IPS DF 4.7 (cell line): Measurements from ENCODE around the gene ZMYND12.
A peak's percentile ranks its signal among the peaks of the same experiment; 100 is the strongest.
"Not testable (repeated sequence)": the region's sequence is repeated elsewhere in the genome, so short reads cannot be mapped to it uniquely, and the experiment has no call there.

ENCODE experiments used
- DNase-seq: peaks from one replicate; pipeline ENCODE4 v3.0.0-alpha.2; 2013; ENCODE audit warnings: low spot score; ENCODE audit errors: extremely low read depth

ZMYND12 gene

DNA sequence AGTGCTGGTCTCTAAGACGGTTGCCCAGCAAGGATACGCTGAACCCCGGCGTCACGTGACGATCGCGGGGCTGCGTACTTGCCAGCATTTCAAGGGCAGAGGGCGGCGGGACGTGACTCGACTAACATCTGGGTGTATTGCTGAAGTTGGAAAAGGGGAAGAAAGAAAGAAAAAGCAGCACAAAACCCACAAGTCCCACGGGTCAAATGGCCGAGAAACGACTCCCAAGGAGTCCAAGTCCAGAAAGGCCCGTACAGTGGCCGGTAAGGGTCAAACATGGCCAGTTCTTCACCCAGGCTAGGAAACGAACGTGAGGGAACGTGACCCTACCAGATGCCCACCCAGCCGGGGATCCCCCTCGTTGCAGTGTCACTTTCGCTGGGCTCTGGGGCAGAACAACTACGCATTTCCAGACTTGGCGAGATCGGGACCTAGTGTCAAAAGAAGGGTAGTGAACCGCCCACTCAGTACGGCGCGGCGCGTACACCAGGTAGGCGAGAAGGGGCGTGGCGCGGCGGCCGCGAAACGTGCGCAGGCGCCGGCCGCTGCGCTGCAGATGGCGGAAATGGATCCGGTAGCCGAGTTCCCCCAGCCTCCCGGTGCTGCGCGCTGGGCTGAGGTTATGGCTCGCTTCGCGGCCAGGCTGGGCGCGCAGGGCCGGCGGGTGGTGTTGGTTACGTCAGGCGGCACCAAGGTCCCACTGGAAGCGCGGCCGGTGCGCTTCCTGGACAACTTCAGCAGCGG lies at the start of gene ZMYND12, which contains the start of gene PPCS:
Gene ZMYND12 (minus strand): TSS at position 13 of the 744 bp plus-strand sequence. CDS start 25 bp downstream, outside the sequence.
Gene PPCS (plus strand): TSS at position 534 of the 744 bp plus-strand sequence. CDS start 23 bp downstream, at position 557.
- peak; percentile 25 for DNase-seq

DNA sequence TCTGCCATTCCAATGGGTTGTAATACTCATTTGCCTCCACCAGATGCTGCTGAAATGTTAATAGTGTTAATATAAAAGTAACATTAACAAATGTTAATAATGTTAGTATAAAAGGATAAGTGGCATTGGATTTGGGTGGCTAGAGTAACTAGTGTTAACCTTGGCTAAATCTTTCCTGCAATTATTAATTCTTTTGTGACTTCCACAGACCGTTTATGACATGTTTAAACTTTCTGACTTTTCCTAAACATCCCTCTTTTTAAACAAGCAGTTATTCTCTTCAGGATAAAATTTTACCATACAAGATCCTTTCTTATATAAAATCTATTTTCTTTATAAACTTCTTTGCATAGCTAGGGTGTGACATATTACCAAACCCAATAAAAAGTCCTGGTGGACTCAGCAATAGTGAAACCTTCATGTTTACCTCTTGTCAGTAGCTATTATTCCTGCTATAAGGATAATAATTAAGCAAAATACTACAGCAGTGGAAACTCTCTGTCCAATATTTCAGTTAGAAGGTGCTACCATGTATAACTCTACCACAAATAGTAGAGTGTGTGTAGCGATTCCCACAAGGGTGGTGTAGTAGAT lies 48.8 kb upstream of the ZMYND12 start:
- no peak for DNase-seq

GRCh38 chr1:42502031-42502430 lies 46.2 kb upstream of the ZMYND12 start:
- DNase-seq: not testable (repeated sequence)

GRCh38 chr1:42490237-42490636 lies 34.4 kb upstream of the ZMYND12 start:
- no peak for DNase-seq

DNA sequence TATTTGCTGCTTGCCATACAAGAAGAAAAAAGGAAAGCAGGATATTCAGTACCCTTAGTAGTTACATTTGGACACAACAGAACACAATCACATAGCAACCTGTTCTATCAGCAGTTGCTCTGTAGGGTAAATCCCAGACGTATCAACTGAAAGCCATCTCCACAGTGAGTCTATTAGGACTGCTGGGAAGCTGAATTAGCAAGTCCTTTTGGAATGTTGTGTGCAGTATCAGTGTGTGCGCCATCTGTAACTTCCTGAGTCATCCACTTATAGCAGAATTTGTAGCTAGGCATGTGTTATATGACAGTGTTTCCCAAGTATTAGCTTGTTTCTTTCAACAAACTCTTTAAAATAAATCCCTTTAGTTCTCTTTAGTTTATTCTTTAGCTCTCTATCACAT lies 28.6 kb upstream of the ZMYND12 start:
- DNase-seq: no peak

GRCh38 chr1:42482635-42483153 lies 26.9 kb upstream of the ZMYND12 start:
- no peak for DNase-seq

DNA sequence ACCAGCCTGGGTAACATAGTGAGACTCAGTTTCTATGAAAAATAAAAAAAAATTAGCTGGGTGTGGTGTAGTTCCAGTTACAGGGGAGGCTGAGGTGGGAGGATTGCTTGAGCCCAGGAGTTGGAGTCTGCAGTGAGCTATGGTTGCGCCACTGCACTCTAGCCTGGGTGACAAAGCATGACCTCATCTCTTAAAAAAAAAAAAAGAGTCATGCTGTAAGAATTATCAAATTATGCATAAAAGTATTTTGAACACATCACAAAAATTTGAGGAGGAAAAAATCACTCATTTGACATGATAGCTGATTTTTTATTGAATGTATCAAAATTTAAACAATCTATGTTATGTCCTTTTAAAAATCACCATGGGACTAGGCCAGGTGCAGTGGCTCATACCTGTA lies 25.1 kb upstream of the ZMYND12 start:
- no peak for DNase-seq

DNA sequence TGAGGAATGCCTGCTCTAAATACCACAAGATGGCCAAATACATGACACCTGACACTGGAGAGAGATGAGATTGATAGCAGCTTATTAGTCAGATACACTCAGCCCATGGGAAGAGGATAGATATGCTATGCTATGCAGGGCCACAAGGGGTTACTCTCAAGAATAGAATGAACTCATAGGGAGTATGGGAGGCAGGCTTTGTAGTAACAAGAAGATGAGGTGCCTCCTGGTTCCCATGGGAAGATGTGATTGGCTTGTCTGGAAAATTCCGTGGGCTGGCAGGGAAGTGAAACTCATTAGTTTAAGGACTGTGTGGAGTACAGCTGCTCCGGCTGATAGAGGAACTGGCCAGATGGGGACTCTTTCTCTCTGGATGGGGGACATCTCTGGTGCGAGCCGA lies 23.8 kb upstream of the ZMYND12 start:
- peak; percentile 22 for DNase-seq

DNA sequence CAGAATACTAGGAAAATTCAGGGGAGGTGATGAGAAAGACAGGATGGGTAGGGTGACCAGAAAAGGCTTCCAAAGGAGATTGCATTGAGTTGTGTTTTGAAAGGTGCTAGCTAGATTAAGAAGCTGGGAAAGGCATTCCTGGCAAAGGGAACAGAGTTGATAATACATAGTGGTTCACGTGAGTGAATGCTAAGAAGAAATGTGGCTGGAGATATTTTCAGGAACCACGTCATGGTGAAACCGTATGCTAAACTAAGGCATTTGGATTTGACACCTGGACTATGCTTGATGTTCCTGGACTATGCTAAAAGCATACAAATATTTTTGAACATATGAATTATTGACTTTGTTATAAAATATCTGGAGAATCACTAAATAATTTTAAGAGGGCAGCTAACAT lies 22.0 kb upstream of the ZMYND12 start:
- no peak for DNase-seq

GRCh38 chr1:42477354-42477753 lies 21.5 kb upstream of the ZMYND12 start:
- DNase-seq: not testable (repeated sequence)

DNA sequence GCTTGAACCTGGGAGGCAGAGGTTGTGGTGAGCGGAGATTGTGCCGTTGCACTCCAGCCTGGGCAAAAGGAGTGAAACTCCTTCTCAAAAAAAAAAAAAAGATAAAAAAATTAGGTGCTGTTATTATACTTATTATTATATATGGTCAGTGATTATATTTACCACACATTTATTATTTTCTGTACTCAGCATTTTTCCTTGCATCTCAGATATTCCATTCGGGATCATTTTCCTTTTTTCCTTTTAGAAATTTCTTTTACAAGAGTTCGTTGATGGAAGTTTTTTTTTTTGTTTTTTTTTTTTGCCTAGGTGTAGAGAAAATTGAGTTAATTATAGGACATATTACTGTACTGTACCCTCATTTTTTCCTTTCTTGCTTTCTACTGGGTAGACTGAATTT lies 20.8 kb upstream of the ZMYND12 start:
- no peak for DNase-seq

DNA sequence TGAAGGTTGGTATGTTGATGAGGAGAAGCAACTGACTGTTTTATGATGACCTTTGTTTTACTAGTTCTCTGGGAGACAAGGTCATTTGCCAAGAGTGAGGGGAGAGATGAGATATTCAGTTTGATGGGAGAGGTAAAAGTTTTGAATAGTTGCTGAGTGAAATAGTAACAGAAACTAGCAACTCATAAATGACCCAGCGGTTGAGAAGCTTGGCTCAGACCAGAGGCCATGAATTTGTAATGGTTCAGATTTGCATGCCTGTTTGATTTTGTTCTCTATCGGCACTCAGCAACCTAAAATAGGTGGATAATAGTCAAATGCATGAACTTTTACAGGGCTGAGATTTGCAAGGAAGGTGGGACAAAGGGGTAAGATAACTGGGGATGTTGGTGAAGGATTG lies 13.9 kb upstream of the ZMYND12 start:
- no peak for DNase-seq

- DNase-seq: no peak
Observed at GRCh38 chr1:42466030-42466429, 10.2 kb upstream of the ZMYND12 start.

- no peak for DNase-seq
Observed at GRCh38 chr1:42463921-42464320, 8.1 kb upstream of the ZMYND12 start.

DNA sequence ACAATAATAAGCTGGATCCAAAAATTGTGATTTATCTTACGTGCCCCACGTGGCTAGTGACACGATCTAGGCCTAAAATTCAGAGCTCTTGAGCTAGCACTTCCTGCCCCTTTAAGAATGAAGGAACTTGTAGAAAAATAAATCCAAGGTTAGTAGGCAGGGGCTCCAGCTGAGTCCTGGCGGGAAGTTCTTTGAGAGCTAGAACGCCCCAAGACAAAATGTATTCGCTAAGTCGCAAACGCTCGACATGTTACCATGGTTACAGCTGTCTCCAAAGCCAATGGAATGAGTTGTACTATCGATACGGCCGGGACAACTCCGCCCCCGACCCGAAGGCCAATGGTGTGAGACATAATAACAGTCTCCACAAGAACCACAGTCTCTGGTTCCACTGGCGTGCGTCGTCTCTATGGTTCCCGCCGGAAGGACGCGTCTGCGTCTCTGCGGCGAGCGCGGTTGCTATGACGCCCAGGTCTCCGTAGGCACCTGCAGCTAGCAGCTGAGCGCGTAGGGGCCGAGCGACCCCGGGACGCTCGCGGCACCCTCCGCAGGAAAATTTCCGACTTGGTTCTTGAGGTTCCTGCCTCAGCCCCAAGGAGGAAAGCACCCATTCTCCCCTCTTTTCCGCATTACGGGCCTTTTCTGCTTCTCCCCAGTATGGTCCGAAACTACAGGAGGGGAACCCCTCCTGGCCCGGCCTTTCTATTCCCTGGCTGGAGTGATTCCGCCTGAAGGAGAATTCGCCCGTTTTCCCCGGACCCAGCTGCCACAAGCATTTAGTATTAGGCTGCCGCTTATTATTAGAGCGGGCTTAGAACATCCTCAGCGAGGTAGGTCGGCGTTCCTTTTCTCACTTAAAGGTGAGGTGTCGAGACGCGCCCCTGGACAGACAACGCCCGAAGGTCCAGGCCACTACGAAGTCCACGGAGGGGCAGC lies 7.3 kb upstream of the ZMYND12 start, which contains the start of gene CCDC30:
Gene CCDC30 (plus strand): TSS at position 459 of the 936 bp plus-strand sequence. CDS start 17,266 bp downstream, outside the sequence.
- peak; percentile 99 for DNase-seq

- DNase-seq: no peak
Observed at GRCh38 chr1:42461196-42461595, 5.4 kb upstream of the ZMYND12 start.

DNA sequence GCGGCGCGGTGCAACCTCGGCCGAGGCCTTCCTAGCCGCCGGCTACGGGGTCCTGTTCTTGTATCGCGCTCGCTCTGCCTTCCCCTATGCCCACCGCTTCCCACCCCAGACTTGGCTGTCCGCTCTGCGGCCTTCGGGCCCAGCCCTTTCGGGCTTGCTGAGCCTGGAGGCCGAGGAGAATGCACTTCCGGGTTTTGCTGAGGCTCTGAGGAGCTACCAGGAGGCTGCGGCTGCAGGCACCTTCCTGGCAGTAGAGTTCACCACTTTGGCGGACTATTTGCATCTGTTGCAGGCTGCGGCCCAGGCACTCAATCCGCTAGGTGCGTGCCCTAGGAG lies 900 bp upstream of the ZMYND12 start:
- DNase-seq: peak; percentile 7

GRCh38 chr1:42454403-42454802 lies 1.4 kb downstream of the ZMYND12 start:
- no peak for DNase-seq

DNA sequence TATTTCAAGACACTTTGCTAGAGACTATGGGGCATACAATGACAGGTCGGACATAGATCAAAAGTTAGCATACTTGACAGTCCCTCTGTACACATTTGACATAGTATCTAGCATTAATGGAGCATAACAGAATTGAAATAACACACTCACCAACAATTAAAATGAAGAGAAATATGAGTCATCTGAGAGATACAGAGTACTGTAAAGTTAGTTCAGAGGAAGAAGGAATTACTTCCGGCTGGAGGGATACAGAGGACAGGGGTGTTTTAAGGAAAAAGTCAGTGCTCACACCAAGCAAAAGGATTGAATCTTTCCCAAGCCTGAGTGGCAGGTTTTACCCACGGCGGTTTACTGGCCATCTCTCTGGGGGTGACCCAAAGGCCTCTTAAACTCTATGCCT lies 2.4 kb downstream of the ZMYND12 start:
- no peak for DNase-seq

GRCh38 chr1:42450061-42450460 lies 5.8 kb downstream of the ZMYND12 start:
- DNase-seq: no peak

DNA sequence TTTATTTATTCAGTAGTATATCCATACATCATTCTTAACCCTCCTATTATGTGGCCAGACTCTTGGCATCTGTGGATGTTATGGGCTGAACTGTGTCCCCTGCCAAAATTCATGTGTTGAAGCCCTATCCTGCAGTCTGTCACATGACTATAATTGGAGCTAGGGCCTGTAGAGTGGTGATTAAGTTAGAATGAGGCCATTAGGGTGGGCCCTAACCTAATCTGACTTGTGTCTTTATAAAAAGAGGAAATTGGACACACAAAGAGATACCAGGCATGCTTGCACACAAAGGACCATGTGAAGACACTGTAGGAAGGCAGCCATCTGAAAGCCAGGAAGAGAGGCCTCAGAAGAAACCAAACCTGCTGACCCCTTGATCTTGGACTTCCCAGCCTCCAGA lies 6.6 kb downstream of the ZMYND12 start:
- no peak for DNase-seq

DNA sequence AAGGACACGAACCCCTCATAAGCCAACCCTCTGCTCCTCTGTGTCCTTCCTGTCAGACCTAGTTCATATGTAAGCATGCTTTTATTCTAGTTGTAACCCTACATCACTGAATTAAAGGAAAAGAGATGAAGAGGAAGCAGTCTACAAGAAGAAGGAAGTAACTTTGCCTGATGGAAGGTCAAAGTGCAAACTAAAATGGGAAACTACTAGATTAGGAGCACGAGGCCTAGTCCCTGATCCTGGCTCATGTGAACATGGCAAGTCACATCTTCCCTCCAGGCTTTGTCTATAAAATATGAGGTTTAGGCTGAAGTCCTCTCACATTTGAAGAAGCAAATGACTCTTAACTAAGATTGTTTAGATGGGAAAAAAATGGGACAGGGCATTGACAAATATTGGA lies 13.2 kb downstream of the ZMYND12 start:
- no peak for DNase-seq
